Neuronal stem cell (in vitro differentiated cells): ENCODE data around the gene ARHGAP24.

Experiments used
- DNase-seq: peaks from one replicate; pipeline ENCODE4 v3.0.0-alpha.2; 2013; ENCODE audit warnings: low spot score
- H2AFZ ChIP-seq: one replicate; pipeline ENCODE4 v1.6.1; 2013; ENCODE audit warnings: mild to moderate bottlenecking, low read length, inconsistent platforms
- H2AK5ac ChIP-seq: 2 replicates; pipeline ENCODE4 v1.6.1; 2013; ENCODE audit warnings: low read depth, mild to moderate bottlenecking, inconsistent platforms, low read length, moderate library complexity, mixed read lengths
- H2BK120ac ChIP-seq: 2 replicates; pipeline ENCODE4 v1.6.1; 2013; ENCODE audit warnings: low read depth, mild to moderate bottlenecking, inconsistent platforms, low read length, moderate library complexity, mixed read lengths
- H2BK12ac ChIP-seq: one replicate; pipeline ENCODE4 v1.6.1; 2013; ENCODE audit warnings: low read length, inconsistent platforms
- H2BK15ac ChIP-seq: 2 replicates; pipeline ENCODE4 v1.6.1; 2013; ENCODE audit warnings: mild to moderate bottlenecking, low read length, inconsistent platforms, mixed read lengths
- H2BK5ac ChIP-seq: one replicate; pipeline ENCODE4 v1.6.1; 2013; ENCODE audit warnings: inconsistent platforms, mild to moderate bottlenecking, low read length, moderate library complexity
- H3K14ac ChIP-seq: one replicate; pipeline ENCODE4 v1.6.1; 2013; ENCODE audit warnings: low read length, inconsistent platforms
- H3K18ac ChIP-seq: 2 replicates; pipeline ENCODE4 v1.6.1; 2013; ENCODE audit warnings: low read length, inconsistent platforms
- H3K23ac ChIP-seq: 2 replicates; pipeline ENCODE4 v1.6.1; 2013; ENCODE audit warnings: low read depth, mild to moderate bottlenecking, mixed read lengths, low read length, inconsistent platforms; ENCODE audit not compliant: poor library complexity
- H3K27ac ChIP-seq: replicated peaks from 3 replicates; pipeline ENCODE4 v1.5.1; 2013; ENCODE audit warnings: low read length, inconsistent platforms
- H3K27me3 ChIP-seq, 3 experiments: 2 replicates each; pipeline ENCODE4 v1.6.1; 2013; ENCODE audit warnings: low read length in 3 of 3, mild to moderate bottlenecking in 2 of 3, inconsistent platforms in 1 of 3, low read depth in 1 of 3, mixed read lengths in 1 of 3, moderate library complexity in 1 of 3; ENCODE audit not compliant: control insufficient read depth in 3 of 3, insufficient read depth in 3 of 3
- H3K36me3 ChIP-seq, 2 donors: replicated peaks in 1 of 2; 2 replicates each; pipeline ENCODE4 v1.6.1; 2013; ENCODE audit warnings: low read length in 2 of 2; ENCODE audit not compliant: control insufficient read depth in 2 of 2, insufficient read depth in 2 of 2
- H3K4ac ChIP-seq: 2 replicates; pipeline ENCODE4 v1.6.1; 2013; ENCODE audit warnings: inconsistent platforms, mild to moderate bottlenecking, low read length, moderate library complexity
- H3K4me1 ChIP-seq, 2 donors: 1 replicate in 1 of 2; 2 replicates in 1 of 2; pipeline ENCODE4 v1.6.1; 2013; ENCODE audit warnings: low read length in 2 of 2, low read depth in 1 of 2; ENCODE audit not compliant: control insufficient read depth in 2 of 2, insufficient read depth in 1 of 2
- H3K4me2 ChIP-seq: one replicate; pipeline ENCODE4 v1.6.1; 2013; ENCODE audit warnings: mild to moderate bottlenecking, low read length, inconsistent platforms; ENCODE audit not compliant: insufficient read depth, poor library complexity, severe bottlenecking
- H3K4me3 ChIP-seq, 2 donors: 2 replicates each; pipeline ENCODE4 v1.5.1; 2013; ENCODE audit warnings: low read length in 2 of 2, mild to moderate bottlenecking in 2 of 2, inconsistent platforms in 1 of 2, moderate library complexity in 1 of 2
- H3K79me1 ChIP-seq: one replicate; pipeline ENCODE4 v1.6.1; 2013; ENCODE audit warnings: low read depth, mild to moderate bottlenecking, inconsistent platforms, low read length, moderate library complexity
- H3K9ac ChIP-seq: one replicate; pipeline ENCODE4 v1.6.1; 2013; ENCODE audit warnings: mild to moderate bottlenecking, low read depth, low read length, inconsistent platforms; ENCODE audit not compliant: poor library complexity
- H3K9me3 ChIP-seq, 2 donors: replicated peaks in 1 of 2; 2 replicates each; pipeline versions ENCODE3 to v1.6.1; 2013; ENCODE audit warnings: low read length in 2 of 2, mild to moderate bottlenecking in 2 of 2, inconsistent platforms in 1 of 2, low read depth in 1 of 2, mixed read lengths in 1 of 2, moderate library complexity in 1 of 2; ENCODE audit not compliant: control insufficient read depth in 2 of 2, insufficient read depth in 1 of 2
- H4K8ac ChIP-seq: one replicate; pipeline ENCODE4 v1.6.1; 2013; ENCODE audit warnings: low read depth, mild to moderate bottlenecking, inconsistent platforms, low read length, moderate library complexity
- H4K91ac ChIP-seq: one replicate; pipeline ENCODE4 v1.6.1; 2013; ENCODE audit warnings: low read length, low read depth, mild to moderate bottlenecking, inconsistent platforms; ENCODE audit not compliant: poor library complexity
- WGBS, 2 donors: extraction: QIAGEN DNeasy Blood & Tissue Kit; methylation state at CpG; one replicate each; pipeline ENCODE4 v1.1.7; 2013; ENCODE audit warnings: missing lambda C conversion rate in 2 of 2, mixed read lengths in 1 of 2; ENCODE audit not compliant: insufficient read length in 2 of 2, insufficient replicate concordance in 1 of 2; ENCODE audit errors: extremely low coverage in 2 of 2; 5-methylcytosine and 5-hydroxymethylcytosine counted together

The ARHGAP24 gene

DNA sequence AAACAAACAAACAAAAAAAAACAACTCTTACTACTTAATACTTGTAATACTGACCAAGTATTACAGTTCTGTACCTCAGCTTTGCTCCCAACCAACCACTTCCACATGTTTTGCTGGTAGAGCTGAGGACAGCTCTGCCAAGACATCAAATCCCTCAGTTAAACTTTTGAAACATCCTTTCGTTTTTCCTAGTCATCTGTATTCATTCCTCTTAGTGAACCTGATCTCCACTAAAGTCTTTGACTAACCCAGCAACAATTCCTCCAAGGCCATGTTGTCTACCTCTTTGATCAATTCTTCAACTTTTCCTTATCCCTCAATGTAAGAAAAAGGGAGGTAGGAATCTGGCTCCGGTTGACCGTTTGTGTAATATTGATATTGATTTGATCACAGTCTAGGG lies 247.5 kb downstream of the ARHGAP24 start:
- Histone ChIP-seq H3K4ac (no peak overlapping the region), H3K27ac (no peak overlapping the region), H2AK5ac (no peak overlapping the region), H3K27me3 (no peaks in the 10 kb centered on the region), H4K91ac (no peak overlapping the region), H3K4me2 (no peak overlapping the region), H4K8ac (no peak overlapping the region), H3K4me3 (no peak overlapping the region), H3K14ac (no peak overlapping the region), H2BK15ac (no peak overlapping the region), H3K9me3 (no peaks in the 10 kb centered on the region), H3K4me1 (no peaks in the 10 kb centered on the region), H3K23ac (no peak overlapping the region), H2BK12ac (no peak overlapping the region), H3K18ac (no peak overlapping the region), H2BK120ac (no peak overlapping the region), H3K79me1 (no peaks in the 10 kb centered on the region), H3K9ac (no peak overlapping the region), H3K36me3 (no peaks in the 10 kb centered on the region), H2BK5ac (no peak overlapping the region), H2AFZ (no peak overlapping the region)
- no CpG with 5 or more reads among the region's 3 CpGs for WGBS, 2 donors
- no peak for DNase-seq

DNA sequence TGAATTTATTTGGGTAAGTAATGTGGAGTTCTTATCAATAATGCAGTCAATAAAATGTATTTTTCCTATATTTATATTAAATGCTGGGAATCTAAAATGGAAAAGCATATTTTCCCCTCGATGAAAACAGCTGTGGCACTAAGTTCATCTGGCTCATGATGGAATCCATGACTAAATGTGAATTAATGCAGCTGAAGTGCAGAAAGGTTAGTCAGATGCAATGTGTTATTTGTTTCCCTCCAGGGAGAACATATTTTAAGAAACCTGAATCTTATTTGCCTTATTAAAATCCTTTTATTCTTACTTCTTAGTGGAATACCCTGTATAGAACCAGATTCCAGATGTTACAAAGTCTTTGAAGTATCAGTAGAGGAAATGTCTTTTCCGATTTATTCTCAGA lies 247.9 kb downstream of the ARHGAP24 start:
- H3K9ac ChIP-seq = no peak overlapping the region

DNA sequence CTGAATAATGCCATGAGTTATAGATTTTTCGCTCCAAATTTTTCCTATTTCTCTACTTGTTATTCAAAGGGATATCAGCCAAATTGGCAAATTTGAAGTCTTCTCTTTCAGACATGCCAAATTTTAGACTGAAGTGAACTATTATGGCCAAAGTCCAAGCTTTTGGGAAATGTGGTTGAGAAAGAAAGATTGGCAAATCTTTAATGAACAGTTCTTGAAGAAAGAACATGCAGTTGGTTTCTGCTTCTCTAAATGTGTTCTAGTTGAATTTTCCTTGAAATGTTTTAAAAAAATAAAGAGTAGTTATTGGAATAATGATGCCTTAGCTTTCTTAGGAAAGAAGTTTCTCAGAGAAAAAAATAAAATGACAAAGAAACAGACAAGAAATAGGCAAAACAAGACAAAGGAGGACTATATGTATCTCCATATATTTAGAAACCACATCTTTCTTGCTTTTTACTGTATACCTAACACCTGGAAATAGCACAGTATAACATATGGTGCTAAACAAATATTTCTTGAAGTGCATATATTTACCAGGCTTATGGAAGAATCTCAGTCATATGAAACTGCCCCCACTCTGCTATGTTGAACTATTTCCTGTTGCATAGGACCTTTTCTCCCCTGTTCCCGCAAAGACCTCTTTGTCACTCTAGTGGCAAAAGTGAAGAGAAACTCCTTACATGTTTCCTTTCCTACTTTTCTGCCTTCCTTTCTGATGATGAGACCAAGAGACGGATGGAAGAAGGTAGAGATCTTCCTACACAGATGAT lies 250.0 kb downstream of the ARHGAP24 start:
- Histone ChIP-seq H3K9me3 (no peaks in the 10 kb centered on the region), H3K79me1 (no peaks in the 10 kb centered on the region), H3K23ac (no peak overlapping the region), H2BK15ac (no peak overlapping the region), H3K4me2 (no peak overlapping the region), H3K36me3 (no peaks in the 10 kb centered on the region), H3K4me1 (no peaks in the 10 kb centered on the region), H4K8ac (no peak overlapping the region), H2BK12ac (no peak overlapping the region), H3K14ac (no peak overlapping the region), H4K91ac (no peak overlapping the region), H3K18ac (no peak overlapping the region), H2BK5ac (no peak overlapping the region), H3K4ac (no peak overlapping the region), H3K4me3 (no peak overlapping the region), H2BK120ac (no peak overlapping the region), H2AFZ (peak overlapping the region; percentile 62), H2AK5ac (no peak overlapping the region), H3K27ac (no peak overlapping the region), H3K27me3 (no peaks in the 10 kb centered on the region), H3K9ac (no peak overlapping the region)
- no peak for DNase-seq
- no CpG with 5 or more reads among the region's 3 CpGs for WGBS, 2 donors

More for the DNA sequence above, 247.9 kb downstream of the ARHGAP24 start:
- Histone ChIP-seq H3K36me3 (no peaks in the 10 kb centered on the region), H3K18ac (no peak overlapping the region), H2BK120ac (no peak overlapping the region), H3K4me1 (no peaks in the 10 kb centered on the region), H3K4me3 (no peak overlapping the region), H2BK5ac (no peak overlapping the region), H3K14ac (no peak overlapping the region), H3K27me3 (no peaks in the 10 kb centered on the region), H3K23ac (no peak overlapping the region), H4K8ac (no peak overlapping the region), H3K4ac (no peak overlapping the region), H2AFZ (no peak overlapping the region), H3K9me3 (no peaks in the 10 kb centered on the region), H3K4me2 (no peak overlapping the region), H2BK12ac (no peak overlapping the region), H3K27ac (no peak overlapping the region), H4K91ac (no peak overlapping the region), H3K79me1 (no peaks in the 10 kb centered on the region), H2AK5ac (no peak overlapping the region), H2BK15ac (no peak overlapping the region)
- DNase-seq = no peak
- no CpG with 5 or more reads among the region's 2 CpGs for WGBS, 2 donors

DNA sequence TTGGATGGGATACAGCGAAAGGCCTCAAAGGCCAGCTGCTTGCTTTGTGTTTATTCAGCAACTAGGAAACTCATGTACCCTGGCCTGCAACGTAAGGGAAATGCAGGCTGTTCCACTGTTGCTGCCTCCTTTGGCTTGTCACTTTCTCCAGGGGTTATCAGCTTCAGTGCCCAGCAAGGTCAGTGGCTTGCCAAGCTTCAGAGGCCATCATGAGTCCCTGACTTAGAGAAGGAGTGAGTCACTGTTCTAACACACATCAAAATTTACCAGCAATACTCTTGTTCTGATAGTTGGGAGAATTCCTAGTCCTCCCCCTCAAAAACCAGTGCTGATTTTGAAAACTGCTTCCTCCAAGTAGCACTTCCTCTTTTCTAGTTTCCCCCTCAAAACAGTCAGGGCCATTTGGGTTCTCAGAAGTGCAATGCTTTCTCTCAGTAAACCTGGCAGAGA lies 250.8 kb downstream of the ARHGAP24 start:
- WGBS, 2 donors = no CpG with 5 or more reads among the region's 2 CpGs
- H3K18ac ChIP-seq = no peak overlapping the region
- H2BK15ac ChIP-seq = no peak overlapping the region
- H3K9ac ChIP-seq = no peak overlapping the region
- H3K79me1 ChIP-seq = no peaks in the 10 kb centered on the region
- no peak overlapping the region for H4K91ac ChIP-seq
- H3K4ac ChIP-seq = no peak overlapping the region
- H2BK120ac ChIP-seq = no peak overlapping the region
- no peaks in the 10 kb centered on the region for H3K9me3 ChIP-seq
- no peak overlapping the region for H3K4me3 ChIP-seq
- H3K27me3 ChIP-seq = no peaks in the 10 kb centered on the region
- no peak overlapping the region for H4K8ac ChIP-seq
- H2BK5ac ChIP-seq = no peak overlapping the region
- no peak overlapping the region for H3K4me2 ChIP-seq
- peak overlapping the region; percentile 62 for H2AFZ ChIP-seq
- H2AK5ac ChIP-seq = no peak overlapping the region
- no peak overlapping the region for H3K23ac ChIP-seq
- no peaks in the 10 kb centered on the region for H3K4me1 ChIP-seq
- H3K36me3 ChIP-seq = no peaks in the 10 kb centered on the region
- H3K27ac ChIP-seq = no peak overlapping the region
- no peak for DNase-seq
- H2BK12ac ChIP-seq = no peak overlapping the region
- no peak overlapping the region for H3K14ac ChIP-seq
